Heart left ventricle (tissue), 16 donors: ENCODE data around the gene TMEM208. TPM values are rescaled to one million over a fixed set of nuclear protein-coding genes. Genes with fewer than 3 reads are reported as not detected.
A peak's percentile ranks its signal among the peaks of the same experiment; 100 is the strongest.

ENCODE experiments used
- ATAC-seq, 4 donors: fragments of 200-7000 bp; cut with Tn5 transposase; one replicate each; pipeline ENCODE4 v1.9.1; 2020 to 2022; ENCODE audit warnings: moderate library complexity in 4 of 4, mild to moderate bottlenecking in 3 of 4, moderate number of reproducible peaks in 1 of 4
- DNase-seq, 5 donors: peaks; one replicate each; pipeline ENCODE4 v3.0.0-alpha.2; 2020
- H3K27ac ChIP-seq, 12 donors: fragments of 200-600 bp; sonication (generic) in 4 of 12; one replicate each; pipeline versions ENCODE4 v1.5.0 to v1.8.0; 2016 to 2022; ENCODE audit warnings: mild to moderate bottlenecking in 2 of 12
- H3K27me3 ChIP-seq, 9 donors: fragments of 200-600 bp; sonication (generic) in 2 of 9; one replicate each; pipeline versions ENCODE4 v1.5.1 to v1.8.0; 2016 to 2022; ENCODE audit warnings: mild to moderate bottlenecking in 3 of 9
- H3K36me3 ChIP-seq, 9 donors: fragments of 200-600 bp; sonication (generic) in 2 of 9; one replicate each; pipeline versions ENCODE4 v1.5.0 to v1.8.0; 2018 to 2022; ENCODE audit warnings: mild to moderate bottlenecking in 2 of 9
- H3K4me1 ChIP-seq, 12 donors: fragments of 200-600 bp; sonication (generic) in 4 of 12; one replicate each; pipeline versions ENCODE4 v1.5.0 to v1.8.0; 2016 to 2022; ENCODE audit warnings: mild to moderate bottlenecking in 3 of 12
- H3K4me3 ChIP-seq, 12 donors: fragments of 200-600 bp; sonication (generic) in 4 of 12; one replicate each; pipeline versions ENCODE4 v1.5.0 to v1.8.0; 2017 to 2022; ENCODE audit warnings: mild to moderate bottlenecking in 9 of 12, moderate library complexity in 4 of 12
- H3K9me3 ChIP-seq, 12 donors: fragments of 200-600 bp; sonication (generic) in 4 of 12; one replicate each; pipeline versions ENCODE4 v1.5.0 to v1.8.0; 2016 to 2022; ENCODE audit warnings: mild to moderate bottlenecking in 1 of 12
- CTCF ChIP-seq, 12 donors: fragments of 200-600 bp; sonication (generic) in 4 of 12; IDR thresholded peaks; one replicate each; pipeline versions ENCODE4 v1.5.0 to v1.8.0; 2018 to 2022; ENCODE audit warnings: antibody characterized with exemption in 12 of 12, mild to moderate bottlenecking in 5 of 12
- POLR2A ChIP-seq, 2 donors: fragments of 450-650 bp; IDR thresholded peaks; one replicate each; pipeline ENCODE4 v1.6.1; 2017; ENCODE audit warnings: antibody characterized with exemption in 2 of 2, mild to moderate bottlenecking in 2 of 2, moderate library complexity in 2 of 2
- WGBS, 4 donors: extraction: QIAGEN DNeasy Blood & Tissue Kit in 2 of 4; methylation state at CpG; one replicate each; pipeline versions ENCODE4 v1.1.5 to v1.1.7; 2013 to 2018; 5-methylcytosine and 5-hydroxymethylcytosine counted together
- intact Hi-C, 10 donors: fragments of 100-400 bp; cut with DNase I; formaldehyde crosslinking; loops; one replicate each; pipeline versions ENCODE4 v1.11.1 to v1.14.2; 2022
- polyA plus RNA-seq, 2 donors: library from polyadenylated mRNA; stranded (reverse); fragments of 200-250 nt; gene quantifications; one replicate each; pipeline ENCODE4 v1.2.3, GENCODE V29; 2013
- total RNA-seq, 9 donors: library from RNA; depleted of rRNA in 2 of 9; stranded (reverse); fragments of >200 nt in 2 of 9; fragmentation: NEBNext Ultra II Directional in 3 of 9; extraction: Animal tissue kit (Norgen Biotek cat#: 25700) in 3 of 9; gene quantifications; one replicate each; pipeline versions ENCODE4 v1.1.0 to v1.2.4, GENCODE V29; 2016 to 2023
- donor health status: ischemic (EF 13 %, LVEDD 7.1; RV severe dilation, severe dysfunction).
- donor health status: healthy with polysubstance abuse.
- donor health status: DM: no; HTN: yes; CAD: no.
- donor health status: DM: no; HTN: no; CAD: no.
- donor health status: ischemic (EF 25% LVEDD 6.9; RV normal size, moderate dysfunction).
- donor health status: ischemic (EF 25% LVEDD 5.7; RV mildly dilated, moderate dysfunction).
- donor health status: healthy.
- donor health status: DM: yes; HTN: yes; CAD: no.
- donor health status: ischemic (EF 35%, LVEDD 5.7; RV mildly dilated, moderate dysfunction).
- donor health status: nonischemic (EF 11% LVEDD 7.7; RV severe dilation, severe dysfunction).
- donor health status: DM: yes; HTN: yes; CAD: no.
- donor health status: PGD.
- donor health status: ischemic (EF 29% LVEDD 5.4; RV normal size, mild dysfunction).
- donor health status: nonischemic (EF 23%, LVEDD 6.1; RV moderate dilation, normal function).

TMEM208 gene
- total and polyA plus RNA-seq, 11 donors, result 6.2 to 79.7 (median 16.9) TPM

- DNase-seq (peak; percentile 95 to 97 (median 96)), ATAC-seq (peak; percentile 93 to 96 (median 94))
- Histone ChIP-seq H3K27ac (peak within 1 kb of the TSS; percentile 90 to 100 (median 96)), H3K9me3 (no peaks in the 10 kb centered on the region), H3K27me3 (no peaks in the 10 kb centered on the region), H3K4me1 (peaks cover 0 to 49% (median 23%) of the 10 kb centered on the region in 12 donors), H3K36me3 (no peaks in the 10 kb centered on the region), H3K4me3 (peak within 1 kb of the TSS; percentile 47 to 88 (median 72))
- TF ChIP-seq CTCF (IDR thresholded peaks at IDR 0.05), result peak in 1 of 12 donors; percentile 10
- TF ChIP-seq POLR2A (IDR thresholded peaks at IDR 0.05), result peak in 1 of 2 donors; percentile 54
- intact Hi-C loops, result loop anchor here in 7 of 10 donors (1.0 to 10.0 kb wide), 7 partner anchors 23 to 229 kb away; partner anchors contain the start of genes FHOD1 (in 1 of the 7) and TMEM208 (in 1 of the 7)
- 0 to 1% (median 0%) methylated on average over 37 to 77 of the region's 77 CpGs for WGBS, 4 donors
These were observed 43.1 kb upstream of the TMEM208 start, which contains the start of gene MATCAP1 for GRCh38 chr16:67183627-67184452. MATCAP1 (minus strand) TSS chr16:67183963; CDS start chr16:67180610, 3,353 bp downstream.

- peaks cover 0 to 47% (median 23%) of the 10 kb centered on the region in 12 donors for H3K4me1 ChIP-seq
- H3K27ac ChIP-seq, result peak overlapping the region; percentile 90 to 100 (median 96)
- H3K27me3 ChIP-seq, result no peaks in the 10 kb centered on the region
- no peaks in the 10 kb centered on the region for H3K36me3 ChIP-seq
- H3K4me3 ChIP-seq, result peak overlapping the region; percentile 47 to 88 (median 72)
- intact Hi-C loops, result loop anchor here in 6 of 10 donors (2.0 to 10.0 kb wide), 4 partner anchors 62 to 230 kb away; partner anchors contain the start of gene FHOD1 (in 1 of the 6)
- H3K9me3 ChIP-seq, result no peaks in the 10 kb centered on the region
- ATAC-seq (peak in 2 of 4 donors; percentile 6 to 9), DNase-seq (no peak)
- no peak for TF ChIP-seq CTCF (IDR thresholded peaks at IDR 0.05)
- TF ChIP-seq POLR2A (IDR thresholded peaks at IDR 0.05), result no peak
- 12 to 23% (median 14%) methylated on average over 45 to 59 of the region's 59 CpGs for WGBS, 4 donors
These were observed 42.4 kb upstream of the TMEM208 start for GRCh38 chr16:67184453-67184994.

- Histone ChIP-seq H3K27ac (peak overlapping the region in 4 of 12 donors; percentile 6 to 97 (median 64)), H3K27me3 (no peaks in the 10 kb centered on the region), H3K9me3 (no peaks in the 10 kb centered on the region), H3K4me3 (peak overlapping the region in 9 of 12 donors; percentile 64 to 88 (median 72)), H3K36me3 (no peaks in the 10 kb centered on the region), H3K4me1 (peaks cover 0 to 47% (median 23%) of the 10 kb centered on the region in 12 donors)
- intact Hi-C loops, result loop anchor here in 8 of 10 donors (1.0 to 10.0 kb wide), 6 partner anchors 26 to 230 kb away; partner anchors contain the start of genes FBXL8 (in 1 of the 8), FHOD1 (in 1 of the 8) and TRADD (in 1 of the 8)
- 0 to 20% (median 13%) methylated on average over 5 to 43 of the region's 43 CpGs for WGBS, 4 donors
- peak; percentile 74 to 93 (median 85) for TF ChIP-seq CTCF (IDR thresholded peaks at IDR 0.05)
- TF ChIP-seq POLR2A (IDR thresholded peaks at IDR 0.05), result no peak
- peak; percentile 92 to 96 (median 93) for DNase-seq
- peak; percentile 39 to 66 (median 56) for ATAC-seq
These were observed 41.8 kb upstream of the TMEM208 start for GRCh38 chr16:67184995-67185650.
